ENCODE results near the gene HSCB. TPM values are rescaled to one million over a fixed set of nuclear protein-coding genes. Genes with fewer than 3 reads are reported as not detected.

HSCB gene
- total RNA-seq, 1 donor from 2014 or later = 15.0 TPM

DNA sequence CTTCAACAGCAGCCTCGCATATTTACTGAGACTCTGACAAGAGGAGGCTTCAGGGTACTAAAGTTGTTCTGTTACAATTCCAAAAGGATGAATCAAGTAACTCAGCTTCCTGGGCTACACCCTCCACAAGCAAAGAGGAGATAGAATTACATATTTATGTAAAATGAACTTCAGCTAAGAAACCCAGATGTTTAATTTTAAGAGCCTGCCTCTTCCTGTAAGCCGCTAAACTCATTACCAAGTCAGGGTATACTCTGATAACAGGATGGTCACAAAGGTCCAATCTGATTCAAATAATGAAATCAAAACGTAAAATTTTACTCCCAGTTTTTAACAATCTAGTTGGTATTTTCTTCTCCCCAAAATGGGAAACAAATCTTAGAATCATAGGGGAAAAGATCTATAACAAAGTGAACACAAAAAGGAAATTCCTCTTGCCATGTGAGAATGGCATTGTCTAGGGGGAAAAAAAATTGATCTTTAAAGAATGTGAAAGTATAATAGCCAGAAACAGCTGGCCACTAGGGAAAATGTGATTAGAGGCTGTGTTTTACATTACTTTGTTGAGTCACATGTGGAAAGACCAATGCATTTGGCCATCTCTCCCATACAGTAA, 31.2 kb upstream of the HSCB start:
- Mint-ChIP-seq H3K4me1 (peaks cover 25% of the 10 kb centered on the region), H3K36me3 (peaks cover 12% of the 10 kb centered on the region), H3K9me3 (no peaks in the 10 kb centered on the region), H3K27ac (peak overlapping the region; percentile 90), H3K27me3 (ENCODE audit: low read depth) (no peaks in the 10 kb centered on the region), H3K4me3 (no peak overlapping the region)
- DNase-seq (ENCODE audit: low spot score in 2 of 2, unreplicated experiment in 2 of 2) = no peak
- TF ChIP-seq, protein P1, sequence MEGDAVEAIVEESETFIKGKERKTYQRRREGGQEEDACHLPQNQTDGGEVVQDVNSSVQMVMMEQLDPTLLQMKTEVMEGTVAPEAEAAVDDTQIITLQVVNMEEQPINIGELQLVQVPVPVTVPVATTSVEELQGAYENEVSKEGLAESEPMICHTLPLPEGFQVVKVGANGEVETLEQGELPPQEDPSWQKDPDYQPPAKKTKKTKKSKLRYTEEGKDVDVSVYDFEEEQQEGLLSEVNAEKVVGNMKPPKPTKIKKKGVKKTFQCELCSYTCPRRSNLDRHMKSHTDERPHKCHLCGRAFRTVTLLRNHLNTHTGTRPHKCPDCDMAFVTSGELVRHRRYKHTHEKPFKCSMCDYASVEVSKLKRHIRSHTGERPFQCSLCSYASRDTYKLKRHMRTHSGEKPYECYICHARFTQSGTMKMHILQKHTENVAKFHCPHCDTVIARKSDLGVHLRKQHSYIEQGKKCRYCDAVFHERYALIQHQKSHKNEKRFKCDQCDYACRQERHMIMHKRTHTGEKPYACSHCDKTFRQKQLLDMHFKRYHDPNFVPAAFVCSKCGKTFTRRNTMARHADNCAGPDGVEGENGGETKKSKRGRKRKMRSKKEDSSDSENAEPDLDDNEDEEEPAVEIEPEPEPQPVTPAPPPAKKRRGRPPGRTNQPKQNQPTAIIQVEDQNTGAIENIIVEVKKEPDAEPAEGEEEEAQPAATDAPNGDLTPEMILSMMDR (IDR thresholded peaks at IDR 0.05; ENCODE audit: unreplicated experiment) = no peak

DNA sequence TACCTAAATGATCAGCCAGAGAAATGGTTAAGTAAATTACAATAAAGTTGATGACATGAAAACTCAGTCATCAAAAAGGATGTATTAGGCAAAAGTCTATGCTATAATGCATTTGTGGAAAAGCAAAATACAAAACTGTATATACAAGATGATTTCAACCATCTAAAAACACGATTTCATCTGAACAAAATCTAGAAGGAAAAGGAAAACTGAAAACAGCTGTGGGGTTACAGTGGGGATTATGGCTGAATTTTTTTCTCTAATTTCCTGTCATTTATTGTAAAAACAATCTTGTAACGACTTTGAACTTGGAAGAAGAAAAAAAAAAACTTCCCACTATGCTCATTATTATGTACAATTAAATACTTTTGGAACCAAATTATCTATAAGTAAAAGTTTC, 30.5 kb upstream of the HSCB start:
- Mint-ChIP-seq H3K4me3 (no peak overlapping the region), H3K4me1 (peaks cover 28% of the 10 kb centered on the region), H3K36me3 (peaks cover 12% of the 10 kb centered on the region), H3K27me3 (ENCODE audit: low read depth) (no peaks in the 10 kb centered on the region), H3K9me3 (no peaks in the 10 kb centered on the region), H3K27ac (peak overlapping the region; percentile 90)
- DNase-seq (ENCODE audit: low spot score in 2 of 2, unreplicated experiment in 2 of 2) = no peak
- TF ChIP-seq, protein P1 (IDR thresholded peaks at IDR 0.05; ENCODE audit: unreplicated experiment) = no peak

DNA sequence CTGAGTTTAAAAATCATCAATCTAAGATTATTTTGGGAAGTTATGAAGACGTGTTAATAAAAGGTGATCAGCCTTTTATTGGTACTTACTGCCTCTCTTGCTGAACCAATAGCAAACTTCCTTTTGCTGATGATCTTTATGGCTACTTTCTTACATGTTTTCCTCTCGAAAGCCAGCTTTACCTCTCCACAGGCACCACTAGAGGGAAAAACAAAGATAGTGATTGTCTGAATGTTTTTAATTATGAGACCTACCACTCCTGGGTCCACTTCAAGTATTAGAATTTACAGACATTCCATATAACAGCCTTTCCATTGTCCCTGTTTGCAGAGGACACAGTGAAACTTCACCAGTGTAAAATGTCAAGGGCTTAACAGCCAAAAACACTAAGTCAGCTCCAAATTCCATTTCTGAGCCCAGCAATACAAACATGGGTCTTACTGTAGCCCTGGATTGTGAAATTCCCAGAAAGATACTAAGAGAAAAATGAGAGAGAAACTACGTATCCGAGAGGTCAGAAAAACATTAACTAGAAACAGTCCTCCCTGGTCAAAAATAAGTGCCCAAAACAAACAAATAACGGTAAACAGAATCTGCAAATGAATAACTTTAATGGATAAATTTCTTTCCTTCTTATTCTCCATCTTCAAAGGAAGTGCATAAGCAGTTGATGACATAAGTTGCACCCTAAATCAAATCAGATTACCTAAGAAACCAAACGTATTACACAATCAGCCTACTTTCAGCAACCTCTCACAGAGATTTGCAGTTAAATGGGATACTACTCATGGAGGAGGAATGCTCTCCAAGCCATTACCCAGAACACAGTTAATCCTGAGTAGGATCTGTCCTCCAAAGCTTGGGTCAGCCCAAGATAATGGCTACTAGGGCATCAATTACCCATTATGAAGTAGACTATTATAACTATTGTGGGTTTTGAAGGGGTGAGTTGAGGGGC, 29.7 kb upstream of the HSCB start:
- Mint-ChIP-seq H3K27me3 (ENCODE audit: low read depth) (no peaks in the 10 kb centered on the region), H3K27ac (peak overlapping the region; percentile 90), H3K9me3 (no peaks in the 10 kb centered on the region), H3K36me3 (peaks cover 11% of the 10 kb centered on the region), H3K4me1 (peaks cover 28% of the 10 kb centered on the region), H3K4me3 (peak overlapping the region; percentile 2)
- no peak for DNase-seq (ENCODE audit: low spot score in 2 of 2, unreplicated experiment in 2 of 2)
- TF ChIP-seq, protein P1 (IDR thresholded peaks at IDR 0.05; ENCODE audit: unreplicated experiment) = no peak

DNA sequence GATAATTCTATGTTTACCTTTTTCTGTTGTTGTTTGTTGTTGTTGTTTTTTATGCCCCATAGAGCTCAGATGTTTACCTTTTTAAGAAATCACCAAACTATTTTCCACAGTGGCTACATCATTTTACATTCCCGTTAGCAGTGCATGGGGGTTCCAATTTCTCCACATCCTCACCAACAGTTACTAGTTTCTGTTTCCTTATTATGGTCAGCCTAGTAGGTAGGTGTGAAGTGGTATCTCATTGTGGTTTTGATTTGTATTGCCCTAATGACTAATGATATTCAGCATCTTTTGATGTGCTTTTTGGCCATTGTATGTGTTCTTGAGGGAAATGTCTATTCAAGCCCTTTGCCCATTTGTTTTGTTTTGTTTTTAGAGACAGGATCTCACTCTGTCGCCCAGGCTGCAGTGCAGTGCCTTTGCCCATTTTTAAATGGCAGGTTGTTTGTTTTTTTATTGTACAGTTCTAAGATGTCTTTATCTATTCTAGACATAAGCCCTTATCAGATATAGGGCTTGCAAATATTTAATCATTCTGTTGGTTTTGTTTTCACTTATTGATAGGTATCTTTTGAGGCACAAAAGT, 27.7 kb upstream of the HSCB start:
- H3K4me1 Mint-ChIP-seq = peaks cover 26% of the 10 kb centered on the region
- TF ChIP-seq, protein P1 (IDR thresholded peaks at IDR 0.05; ENCODE audit: unreplicated experiment) = no peak
- no peaks in the 10 kb centered on the region for H3K27me3 Mint-ChIP-seq (ENCODE audit: low read depth)
- H3K36me3 Mint-ChIP-seq = peaks cover 9% of the 10 kb centered on the region
- H3K4me3 Mint-ChIP-seq = no peak overlapping the region
- peaks cover 4% of the 10 kb centered on the region for H3K9me3 Mint-ChIP-seq
- DNase-seq (ENCODE audit: low spot score in 2 of 2, unreplicated experiment in 2 of 2) = no peak
- H3K27ac Mint-ChIP-seq = peak overlapping the region; percentile 43

DNA sequence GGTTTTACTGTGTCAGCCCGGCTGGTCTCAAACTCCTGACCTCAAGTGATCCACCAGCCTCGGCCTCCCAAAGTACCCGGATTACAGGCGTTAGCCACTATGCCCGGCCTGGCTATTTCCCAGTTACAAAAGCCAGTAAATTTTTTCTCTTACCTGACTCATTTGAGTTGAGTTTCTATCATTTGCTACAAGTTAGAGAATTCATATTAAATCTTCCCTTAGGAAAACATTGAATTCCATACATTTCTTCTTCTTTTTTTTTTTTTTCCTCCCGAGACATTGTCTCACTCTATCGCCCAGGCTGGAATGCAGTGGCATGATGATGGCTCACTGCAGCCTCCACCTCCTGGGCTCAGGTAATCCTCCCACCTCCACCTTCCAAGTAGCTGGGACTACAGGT, 26.2 kb upstream of the HSCB start:
- DNase-seq (ENCODE audit: low spot score in 2 of 2, unreplicated experiment in 2 of 2) = no peak
- H3K27ac Mint-ChIP-seq = peak overlapping the region; percentile 69
- H3K36me3 Mint-ChIP-seq = peaks cover 9% of the 10 kb centered on the region
- TF ChIP-seq, protein P1 (IDR thresholded peaks at IDR 0.05; ENCODE audit: unreplicated experiment) = no peak
- peaks cover 22% of the 10 kb centered on the region for H3K4me1 Mint-ChIP-seq
- no peaks in the 10 kb centered on the region for H3K27me3 Mint-ChIP-seq (ENCODE audit: low read depth)
- no peak overlapping the region for H3K4me3 Mint-ChIP-seq
- H3K9me3 Mint-ChIP-seq = peaks cover 4% of the 10 kb centered on the region
